NT2/D1 (cell line): Measurements from ENCODE around the gene NDUFAF2.
"Not testable (repeated sequence)": the region's sequence is repeated elsewhere in the genome, so short reads cannot be mapped to it uniquely, and the experiment has no call there.

Experiments used
- DNase-seq: peaks from one replicate; pipeline ENCODE4 v3.0.0-alpha.2; 2011; ENCODE audit warnings: low read depth, low spot score
- H3K27me3 ChIP-seq: 2 replicates; pipeline ENCODE4 v1.6.0; 2011; ENCODE audit warnings: mild to moderate bottlenecking; ENCODE audit not compliant: insufficient read length, insufficient read depth
- H3K36me3 ChIP-seq: 2 replicates; pipeline ENCODE4 v1.6.1; 2011; ENCODE audit warnings: mild to moderate bottlenecking, low read length, mixed read lengths; ENCODE audit not compliant: insufficient read depth, insufficient read length
- H3K4me1 ChIP-seq: 2 replicates; pipeline ENCODE4 v1.5.1; 2011; ENCODE audit not compliant: insufficient read depth, insufficient read length
- H3K4me3 ChIP-seq: 2 replicates; pipeline ENCODE4 v1.5.1; 2011; ENCODE audit warnings: low read depth; ENCODE audit not compliant: insufficient read length
- H3K9ac ChIP-seq: 2 replicates; pipeline ENCODE4 v1.6.0; 2011; ENCODE audit warnings: low read depth; ENCODE audit not compliant: insufficient read length
- H3K9me3 ChIP-seq: 2 replicates; pipeline ENCODE4 v1.5.1; 2011; ENCODE audit warnings: mild to moderate bottlenecking, low read length; ENCODE audit not compliant: insufficient read depth
- SUZ12 ChIP-seq: IDR thresholded peaks from 2 replicates; pipeline ENCODE4 v1.6.1; 2011; ENCODE audit not compliant: insufficient read length, insufficient read depth; ENCODE audit errors: extremely low read depth
- YY1 ChIP-seq: IDR thresholded peaks from 2 replicates; pipeline ENCODE4 v1.6.1; 2011; ENCODE audit not compliant: insufficient read length, insufficient read depth
- ZNF274 ChIP-seq: IDR thresholded peaks from 2 replicates; pipeline ENCODE4 v1.6.1; 2011; ENCODE audit warnings: mild to moderate bottlenecking, low read depth, low read length

The NDUFAF2 gene

GRCh38 chr5:61184708-61185107 is 239.7 kb downstream of the NDUFAF2 start:
- DNase-seq: no peak
- TF ChIP-seq YY1: no peak
- TF ChIP-seq SUZ12: no peak
- TF ChIP-seq ZNF274: no peak

GRCh38 chr5:61186634-61187033 is 241.6 kb downstream of the NDUFAF2 start:
- no peak for DNase-seq
- no peaks in the 10 kb centered on the region; the same call in 1 of the 2 replicates for H3K9me3 ChIP-seq

More at GRCh38 chr5:61184708-61185107, 239.7 kb downstream of the NDUFAF2 start:
- no peaks in the 10 kb centered on the region for H3K4me1 ChIP-seq
- H3K9ac ChIP-seq: no peak overlapping the region
- no peaks in the 10 kb centered on the region; the same call in 1 of the 2 replicates for H3K9me3 ChIP-seq
- no peaks in the 10 kb centered on the region for H3K36me3 ChIP-seq
- no peaks in the 10 kb centered on the region for H3K27me3 ChIP-seq
- no peak overlapping the region for H3K4me3 ChIP-seq

GRCh38 chr5:61187352-61187751 is 242.3 kb downstream of the NDUFAF2 start:
- not testable (repeated sequence) for H3K9ac ChIP-seq, H3K27me3 ChIP-seq, H3K36me3 ChIP-seq, H3K4me1 ChIP-seq, H3K4me3 ChIP-seq, DNase-seq, H3K9me3 ChIP-seq

More at GRCh38 chr5:61186634-61187033, 241.6 kb downstream of the NDUFAF2 start:
- TF ChIP-seq ZNF274 (no peak), SUZ12 (no peak), YY1 (no peak)
- no peaks in the 10 kb centered on the region for H3K4me1 ChIP-seq
- no peaks in the 10 kb centered on the region for H3K27me3 ChIP-seq
- H3K4me3 ChIP-seq: no peak overlapping the region
- no peaks in the 10 kb centered on the region for H3K36me3 ChIP-seq
- no peak overlapping the region for H3K9ac ChIP-seq

GRCh38 chr5:61187826-61188225 is 242.8 kb downstream of the NDUFAF2 start:
- H3K4me3 ChIP-seq, H3K9ac ChIP-seq, H3K4me1 ChIP-seq, H3K9me3 ChIP-seq, DNase-seq, H3K27me3 ChIP-seq, H3K36me3 ChIP-seq: not testable (repeated sequence)

- no peaks in the 10 kb centered on the region for H3K9me3 ChIP-seq
- no peaks in the 10 kb centered on the region for H3K36me3 ChIP-seq
- H3K4me1 ChIP-seq: peaks cover 8% of the 10 kb centered on the region
- no peak overlapping the region for H3K4me3 ChIP-seq
- H3K9ac ChIP-seq: no peak overlapping the region
- no peaks in the 10 kb centered on the region for H3K27me3 ChIP-seq
- DNase-seq: no peak
- TF ChIP-seq ZNF274 (no peak), YY1 (no peak), SUZ12 (no peak)
These were observed 253.6 kb downstream of the NDUFAF2 start for GRCh38 chr5:61198606-61199005.

GRCh38 chr5:61200582-61201155 is 255.7 kb downstream of the NDUFAF2 start:
- TF ChIP-seq SUZ12 (no peak), YY1 (no peak), ZNF274 (no peak)

DNA sequence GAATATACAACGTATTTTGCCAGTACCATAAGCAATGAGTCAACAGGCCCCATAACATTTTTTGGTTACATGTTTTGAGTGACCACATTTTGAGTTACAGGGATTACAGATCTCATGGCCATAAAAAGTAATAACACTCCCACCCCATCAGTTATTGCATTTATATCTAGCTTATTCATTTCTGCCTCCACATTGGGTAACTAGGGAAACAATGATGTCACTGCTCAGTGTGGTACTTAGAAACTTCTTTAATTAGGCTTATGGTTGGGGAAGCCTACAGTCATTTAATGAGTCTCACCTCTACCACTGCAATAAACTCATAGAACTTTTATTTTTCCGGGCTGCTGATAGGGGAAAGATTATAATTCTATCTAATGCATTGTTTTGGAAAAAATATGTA is 257.2 kb downstream of the NDUFAF2 start:
- no peaks in the 10 kb centered on the region for H3K36me3 ChIP-seq
- H3K9ac ChIP-seq: no peak overlapping the region
- TF ChIP-seq YY1 (no peak), SUZ12 (no peak), ZNF274 (no peak)
- DNase-seq: no peak
- peaks cover 8% of the 10 kb centered on the region for H3K4me1 ChIP-seq
- H3K9me3 ChIP-seq: peaks cover 5% of the 10 kb centered on the region; the same call in 1 of the 2 replicates
- H3K4me3 ChIP-seq: no peak overlapping the region
- H3K27me3 ChIP-seq: no peaks in the 10 kb centered on the region

More at GRCh38 chr5:61200582-61201155, 255.7 kb downstream of the NDUFAF2 start:
- H3K9ac ChIP-seq: no peak overlapping the region
- peaks cover 8% of the 10 kb centered on the region for H3K4me1 ChIP-seq
- no peak for DNase-seq
- no peak overlapping the region for H3K4me3 ChIP-seq
- no peaks in the 10 kb centered on the region for H3K27me3 ChIP-seq
- H3K9me3 ChIP-seq: peaks cover 5% of the 10 kb centered on the region; the same call in 1 of the 2 replicates
- H3K36me3 ChIP-seq: no peaks in the 10 kb centered on the region
